ENCODE results near the gene ADARB2. TPM values are rescaled to one million over a fixed set of nuclear protein-coding genes. Genes with fewer than 3 reads are reported as not detected.

The ADARB2 gene
- total RNA-seq, 6 experiments from 2014 or later, result not detected

GRCh38 chr10:1189166-1190051, 547.9 kb downstream of the ADARB2 start:
- H3K9me3 Mint-ChIP-seq, result no peaks in the 10 kb centered on the region
- no peak for TF ChIP-seq CTCF (IDR thresholded peaks at IDR 0.05)
- no peaks in the 10 kb centered on the region for H3K36me3 Mint-ChIP-seq (ENCODE audit: low read depth)
- no peak overlapping the region for H3K27ac Mint-ChIP-seq
- peaks cover 26% of the 10 kb centered on the region for H3K27me3 Mint-ChIP-seq (ENCODE audit: insufficient read depth)
- no peak for DNase-seq
- no peak overlapping the region for H3K4me3 Mint-ChIP-seq
- H3K4me1 Mint-ChIP-seq (ENCODE audit: low read depth), result no peaks in the 10 kb centered on the region

- DNase-seq, result no peak
- Mint-ChIP-seq H3K4me3 (no peak overlapping the region), H3K27ac (no peak overlapping the region), H3K36me3 (ENCODE audit: low read depth) (no peaks in the 10 kb centered on the region), H3K4me1 (ENCODE audit: low read depth) (no peaks in the 10 kb centered on the region), H3K9me3 (no peaks in the 10 kb centered on the region), H3K27me3 (ENCODE audit: insufficient read depth) (peaks cover 29% of the 10 kb centered on the region)
- no peak for TF ChIP-seq CTCF (IDR thresholded peaks at IDR 0.05)
Observed at GRCh38 chr10:1188558-1189135, 548.7 kb downstream of the ADARB2 start.

- Mint-ChIP-seq H3K4me3 (no peak overlapping the region), H3K9me3 (no peaks in the 10 kb centered on the region)
Observed at GRCh38 chr10:1187855-1188557, 549.3 kb downstream of the ADARB2 start.

GRCh38 chr10:1187151-1187854, 550.0 kb downstream of the ADARB2 start:
- TF ChIP-seq CTCF (IDR thresholded peaks at IDR 0.05), result no peak
- H3K27ac Mint-ChIP-seq, result no peak overlapping the region
- H3K4me1 Mint-ChIP-seq (ENCODE audit: low read depth), result no peaks in the 10 kb centered on the region

More at GRCh38 chr10:1187855-1188557, 549.3 kb downstream of the ADARB2 start:
- TF ChIP-seq CTCF (IDR thresholded peaks at IDR 0.05), result no peak
- H3K4me1 Mint-ChIP-seq (ENCODE audit: low read depth), result no peaks in the 10 kb centered on the region
- H3K36me3 Mint-ChIP-seq (ENCODE audit: low read depth), result no peaks in the 10 kb centered on the region
- H3K27ac Mint-ChIP-seq, result no peak overlapping the region
- H3K27me3 Mint-ChIP-seq (ENCODE audit: insufficient read depth), result peaks cover 31% of the 10 kb centered on the region
- DNase-seq, result no peak

GRCh38 chr10:1186683-1186990, 550.7 kb downstream of the ADARB2 start:
- H3K27me3 Mint-ChIP-seq (ENCODE audit: insufficient read depth), result peaks cover 28% of the 10 kb centered on the region
- no peaks in the 10 kb centered on the region for H3K36me3 Mint-ChIP-seq (ENCODE audit: low read depth)
- DNase-seq, result no peak
- no peak overlapping the region for H3K4me3 Mint-ChIP-seq
- no peaks in the 10 kb centered on the region for H3K9me3 Mint-ChIP-seq
- TF ChIP-seq CTCF (IDR thresholded peaks at IDR 0.05), result no peak
- H3K27ac Mint-ChIP-seq, result no peak overlapping the region
- H3K4me1 Mint-ChIP-seq (ENCODE audit: low read depth), result no peaks in the 10 kb centered on the region

More at GRCh38 chr10:1187151-1187854, 550.0 kb downstream of the ADARB2 start:
- Mint-ChIP-seq H3K27me3 (ENCODE audit: insufficient read depth) (peaks cover 29% of the 10 kb centered on the region), H3K9me3 (no peaks in the 10 kb centered on the region), H3K4me3 (no peak overlapping the region), H3K36me3 (ENCODE audit: low read depth) (no peaks in the 10 kb centered on the region)
- DNase-seq, result no peak

Data from HFFc6 (cell line).